Activated T-cell treated with anti-CD3 and anti-CD28 coated beads for 24 hours (primary cell): ENCODE measurements around the gene EIF4E2.
"Not testable (repeated sequence)": the region's sequence is repeated elsewhere in the genome, so short reads cannot be mapped to it uniquely, and the experiment has no call there.

Source experiments
- DNase-seq: peaks from one replicate; pipeline ENCODE4 v3.0.0-alpha.2; 2020; ENCODE audit warnings: low read depth

The EIF4E2 gene

GRCh38 chr2:232568161-232568560 is 17.7 kb downstream of the EIF4E2 start:
- no peak for DNase-seq

DNA sequence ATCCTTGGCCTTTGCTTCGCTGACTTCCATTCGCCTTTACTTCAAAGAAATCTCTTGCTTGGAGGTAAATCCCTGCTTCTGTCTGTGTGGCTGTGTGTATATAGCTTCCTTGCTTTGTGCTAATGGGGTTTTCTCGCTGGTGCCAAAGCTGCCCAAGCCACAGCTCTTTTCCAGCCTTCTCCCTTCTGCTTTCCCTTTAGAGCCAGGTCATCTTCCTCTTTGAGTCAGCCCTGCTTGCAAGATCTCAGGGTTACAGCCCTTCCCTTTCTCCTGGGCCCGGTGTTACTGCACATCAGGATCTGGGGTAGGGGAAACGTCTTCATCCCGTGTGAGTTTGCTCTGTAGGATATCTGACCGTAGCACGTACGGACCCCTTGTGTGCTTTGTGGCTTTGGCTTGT is 19.1 kb downstream of the EIF4E2 start:
- no peak for DNase-seq

DNA sequence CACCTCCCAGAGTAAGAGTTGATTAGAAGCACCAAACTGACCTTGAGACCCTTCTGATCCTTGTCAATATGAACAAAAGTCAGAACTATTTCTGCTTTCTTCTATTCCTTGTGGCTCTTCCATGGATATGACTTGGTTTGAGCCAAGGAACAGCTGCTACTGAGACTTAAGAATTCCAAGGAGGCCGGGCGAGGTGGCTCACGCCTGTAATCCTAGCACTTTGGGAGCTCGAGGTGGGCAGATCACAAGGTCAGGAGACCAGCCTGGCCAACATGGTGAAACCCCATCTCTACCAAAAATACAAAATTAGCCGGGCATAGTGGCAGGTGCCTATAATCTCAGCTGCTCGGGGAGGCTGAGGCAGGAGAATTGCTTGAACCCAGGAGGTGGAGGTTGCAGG is 20.0 kb downstream of the EIF4E2 start:
- not testable (repeated sequence) for DNase-seq

- DNase-seq: no peak
Measured at GRCh38 chr2:232571026-232571474, 20.6 kb downstream of the EIF4E2 start.

DNA sequence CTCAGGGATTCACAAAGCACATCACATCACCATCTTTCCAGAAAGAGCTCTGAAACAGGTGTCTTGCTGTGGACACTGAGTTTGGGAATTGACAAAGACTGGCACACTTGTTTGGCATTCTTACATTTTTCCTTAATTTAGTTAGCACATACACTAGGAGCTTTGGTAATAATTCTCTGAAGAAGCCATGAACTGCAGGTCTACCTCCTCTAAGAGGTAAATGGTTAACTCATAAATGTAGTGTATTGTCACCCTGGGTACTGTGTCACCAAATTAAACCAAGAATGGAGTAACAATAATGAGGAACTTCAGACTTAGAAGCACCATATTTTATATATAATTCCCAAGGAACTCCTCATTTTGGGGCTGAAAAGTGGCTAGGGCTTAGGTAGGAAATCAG is 22.6 kb downstream of the EIF4E2 start:
- DNase-seq: no peak

DNA sequence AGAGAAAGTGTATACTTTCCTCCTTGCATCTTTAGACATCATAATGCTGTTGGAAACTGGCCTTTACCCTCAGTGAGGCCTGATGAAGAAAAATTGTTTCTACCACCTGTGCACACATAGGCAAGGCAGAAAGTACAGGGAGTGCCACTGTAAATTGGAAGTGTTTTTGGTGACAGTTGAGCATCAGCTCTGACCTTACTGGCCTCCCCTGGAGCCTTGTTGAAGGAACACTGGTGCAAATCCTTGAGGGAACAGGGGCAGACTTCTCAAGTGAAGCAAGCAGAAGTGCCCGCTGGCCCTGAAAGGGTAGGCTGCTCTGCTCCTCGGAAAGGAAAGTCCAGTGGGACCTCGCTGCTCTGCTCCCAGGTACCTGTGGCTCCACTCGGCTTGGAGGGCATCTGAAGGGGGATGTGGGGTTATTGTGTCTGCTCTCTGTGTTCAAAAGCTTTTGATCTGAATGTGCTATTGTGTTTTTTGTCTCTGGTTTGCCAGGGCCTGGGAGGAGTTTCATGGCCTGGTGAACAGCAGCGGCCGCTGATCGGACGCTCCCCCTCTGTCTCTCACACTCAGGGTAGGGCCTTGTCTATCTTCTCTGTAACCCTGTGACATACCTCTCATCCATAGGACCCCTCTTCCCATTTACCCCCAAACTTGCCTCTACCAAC is 23.4 kb downstream of the EIF4E2 start:
- no peak for DNase-seq

- no peak for DNase-seq
Measured at GRCh38 chr2:232574674-232575403, 24.4 kb downstream of the EIF4E2 start.

GRCh38 chr2:232575404-232575746 is 24.9 kb downstream of the EIF4E2 start:
- no peak for DNase-seq

- DNase-seq: no peak
Measured at GRCh38 chr2:232576995-232577394, 26.5 kb downstream of the EIF4E2 start.

- no peak for DNase-seq
Measured at GRCh38 chr2:232577841-232578240, 27.4 kb downstream of the EIF4E2 start.

- no peak for DNase-seq
Measured at GRCh38 chr2:232578626-232579025, 28.1 kb downstream of the EIF4E2 start.

DNA sequence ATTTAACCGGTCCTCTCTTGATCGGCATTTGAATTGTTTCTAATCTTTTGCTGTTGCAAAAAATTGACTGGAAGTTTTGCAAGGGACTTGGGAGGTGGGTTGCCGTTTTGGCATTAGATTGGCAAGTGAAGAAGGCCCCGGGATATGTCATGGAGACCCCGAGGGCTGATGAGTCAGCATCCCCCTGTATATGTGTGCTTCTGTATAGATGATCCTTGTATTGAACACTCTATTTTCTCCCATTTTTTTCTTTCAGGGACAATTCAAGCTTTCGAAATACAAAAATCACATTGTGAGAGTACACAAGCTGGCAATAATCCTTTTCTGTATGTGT is 30.1 kb downstream of the EIF4E2 start:
- DNase-seq: no peak

DNA sequence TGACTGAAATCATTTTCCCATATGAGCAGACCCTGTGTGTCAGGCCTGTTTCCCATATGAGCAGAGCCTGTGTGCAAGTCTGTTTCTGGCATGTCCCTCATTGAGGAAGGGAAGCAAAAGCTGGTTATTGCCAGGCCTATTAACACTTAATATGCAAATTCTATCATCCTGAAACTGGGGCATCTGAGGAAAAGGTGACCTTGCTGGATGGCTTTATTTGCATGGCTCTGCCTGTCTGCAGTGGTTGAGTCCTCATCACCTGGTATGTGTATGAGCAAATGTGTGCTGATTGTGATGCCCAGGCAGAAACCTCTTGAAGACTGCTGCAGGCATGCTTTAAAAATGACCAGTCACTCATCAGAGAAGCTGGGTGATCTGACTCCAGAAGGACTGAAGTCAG is 31.2 kb downstream of the EIF4E2 start:
- DNase-seq: no peak

- no peak for DNase-seq
Measured at GRCh38 chr2:232584238-232584637, 33.7 kb downstream of the EIF4E2 start.

DNA sequence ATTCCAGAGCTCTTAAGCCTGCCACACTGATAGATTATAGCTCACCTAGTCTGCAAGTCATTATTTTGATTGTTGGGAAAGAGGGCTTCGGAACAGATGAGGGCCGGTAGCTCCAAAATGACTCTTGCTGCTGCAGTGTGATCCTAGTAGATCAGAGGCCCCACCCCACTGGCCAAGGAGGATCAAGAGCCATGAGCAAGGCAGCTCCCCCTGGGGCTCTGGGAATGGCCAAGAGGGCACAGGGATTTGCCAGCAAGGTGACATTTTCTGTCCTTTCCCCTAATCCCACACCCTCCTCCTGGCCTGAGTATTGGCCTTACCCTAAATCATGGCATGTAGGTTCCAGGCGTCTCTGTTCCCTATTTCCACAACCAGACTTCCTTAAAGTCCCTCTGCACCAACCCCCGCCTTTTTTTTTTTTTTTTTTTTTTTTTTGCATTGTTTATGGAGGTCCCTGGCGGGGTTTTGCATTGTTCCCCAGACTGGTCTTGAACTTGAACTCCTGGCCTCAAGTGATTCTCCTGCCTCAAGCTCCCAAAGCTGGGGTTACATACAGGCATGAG is 36.5 kb downstream of the EIF4E2 start:
- DNase-seq: no peak

GRCh38 chr2:232587512-232587911 is 37.0 kb downstream of the EIF4E2 start:
- DNase-seq: no peak

GRCh38 chr2:232588031-232588430 is 37.5 kb downstream of the EIF4E2 start:
- DNase-seq: no peak

- DNase-seq: no peak
Measured at GRCh38 chr2:232588680-232589585, 38.4 kb downstream of the EIF4E2 start.

DNA sequence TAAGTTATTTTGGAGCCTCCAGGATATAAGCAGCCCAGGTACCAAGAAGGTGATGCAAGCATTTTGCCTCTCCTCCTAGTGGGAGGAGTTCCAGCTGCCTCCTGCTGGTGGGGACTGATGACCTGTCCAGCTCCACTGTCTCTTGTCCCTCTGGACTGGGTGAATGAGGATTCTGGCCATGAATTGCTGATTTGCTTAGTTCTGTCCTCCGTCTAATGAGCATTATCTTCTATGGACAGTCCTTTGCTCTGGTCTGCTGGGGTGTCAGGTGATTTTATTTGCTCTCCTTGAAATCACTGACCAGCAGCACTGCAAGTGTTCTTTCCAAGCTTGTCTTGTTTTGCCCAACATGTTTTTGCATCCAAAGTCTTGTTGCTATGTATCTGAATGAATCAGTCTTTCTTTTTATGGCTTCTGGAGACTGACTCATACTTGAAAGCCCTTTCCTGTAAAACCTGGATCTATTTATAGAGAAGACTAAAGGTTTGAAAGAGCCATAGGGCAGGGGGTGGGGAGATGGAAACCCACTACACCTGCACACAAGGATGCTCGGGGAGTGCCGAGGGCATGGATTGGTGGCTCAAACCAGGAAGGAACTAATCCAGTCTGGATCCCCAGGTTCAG is 42.4 kb downstream of the EIF4E2 start:
- DNase-seq: no peak

DNA sequence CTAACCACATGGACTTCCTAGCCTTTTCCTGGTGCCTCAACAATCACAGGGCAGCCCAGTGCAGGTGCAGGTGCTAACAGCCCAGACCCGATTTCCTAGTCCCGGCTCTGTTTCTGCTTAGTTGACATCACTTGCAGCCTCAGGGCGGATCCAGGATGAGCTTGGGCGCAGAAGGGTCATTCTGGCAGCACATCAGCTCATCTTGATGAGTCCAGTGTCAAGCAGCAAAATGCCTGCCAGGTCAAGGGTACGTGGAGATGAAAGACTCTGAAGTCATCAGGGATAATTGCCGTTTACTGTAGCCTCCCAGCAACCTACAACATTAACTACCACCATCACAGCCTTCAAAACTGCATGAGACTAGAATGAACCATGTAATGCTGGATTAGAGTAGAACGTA is 43.5 kb downstream of the EIF4E2 start:
- no peak for DNase-seq

DNA sequence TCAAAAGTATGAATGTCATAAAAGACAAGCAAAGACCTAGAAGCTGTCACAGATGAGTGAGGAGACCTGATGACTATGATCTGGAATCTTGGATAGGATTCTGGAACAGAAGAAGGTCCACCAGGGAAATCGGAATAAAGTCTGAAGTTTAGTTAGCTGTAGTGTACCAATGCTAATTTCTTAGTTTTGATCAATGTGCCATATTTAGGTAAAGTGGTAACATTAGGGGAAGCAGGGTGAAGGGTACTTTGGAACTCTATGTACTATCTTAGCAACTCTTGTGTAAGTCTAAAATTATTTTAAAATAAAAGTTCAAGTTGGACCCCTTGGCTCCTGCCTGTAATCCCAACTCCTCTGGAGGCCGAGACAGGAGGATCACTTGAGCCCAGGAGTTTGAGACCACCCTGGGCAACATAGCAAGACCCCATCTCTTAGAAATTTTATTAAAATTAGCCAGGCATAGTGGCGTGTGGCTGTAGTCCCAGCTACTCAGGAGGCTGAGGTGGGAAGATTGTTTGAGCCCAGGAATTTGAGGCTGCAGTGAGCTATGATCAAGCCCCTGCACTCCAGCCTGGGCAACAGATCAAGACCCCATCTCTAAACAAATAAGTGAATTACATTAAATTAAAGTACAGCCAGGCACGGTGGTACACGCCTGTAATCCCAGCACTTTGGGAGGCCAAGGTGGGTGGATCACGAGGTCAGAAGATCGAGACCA is 47.0 kb downstream of the EIF4E2 start:
- no peak for DNase-seq

- DNase-seq: no peak
Measured at GRCh38 chr2:232598293-232598692, 47.8 kb downstream of the EIF4E2 start.
